Stimulated activated CD4-positive, alpha-beta T cell treated with anti-CD3 and anti-CD28 coated beads, TNF-alpha, amount 100 ng/mL, for 48 hours (primary cell): Measurements from ENCODE around the gene ZNF646.
"Not testable (repeated sequence)": the region's sequence is repeated elsewhere in the genome, so short reads cannot be mapped to it uniquely, and the experiment has no call there.

Experiments used
- DNase-seq, 3 donors: peaks; one replicate each; pipeline ENCODE4 v3.0.0-alpha.2; 2020; ENCODE audit warnings: low read depth in 3 of 3

The ZNF646 gene

DNA sequence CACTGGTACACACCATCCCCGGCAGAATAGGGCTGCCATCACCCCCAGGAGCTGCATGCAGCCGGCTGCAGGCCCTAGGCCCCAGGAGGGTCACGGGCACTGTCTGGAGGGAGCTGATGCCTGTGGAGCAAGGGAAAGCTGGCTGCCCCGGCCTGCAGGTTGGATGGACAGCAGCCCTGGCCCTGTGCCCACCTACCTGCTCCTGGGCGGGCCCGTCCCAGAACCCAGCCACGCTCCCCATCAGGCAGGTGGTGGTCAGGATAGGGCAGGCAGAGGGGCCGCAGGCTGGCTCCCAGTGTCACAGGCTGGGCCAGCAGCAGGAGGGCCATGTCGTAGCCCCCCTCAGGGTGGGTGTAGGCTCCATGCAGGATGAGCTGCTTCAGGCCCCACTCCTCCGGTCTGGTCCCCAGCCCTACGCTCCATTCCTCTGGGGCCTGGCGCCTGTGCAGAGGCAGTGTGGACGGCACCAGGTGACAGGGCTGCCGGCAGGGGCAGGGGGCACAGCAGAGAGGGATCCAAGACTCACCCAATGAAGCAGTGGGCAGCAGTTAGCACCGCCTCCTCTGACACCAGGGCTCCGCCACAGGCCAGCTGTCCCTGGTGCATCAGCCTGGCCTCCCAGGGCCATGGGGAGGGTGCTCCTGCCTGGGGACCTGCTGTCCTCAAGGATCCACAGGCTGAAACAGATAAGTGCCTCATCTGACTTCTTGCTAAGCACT lies 10.5 kb downstream of the ZNF646 start:
- no peak for DNase-seq

DNA sequence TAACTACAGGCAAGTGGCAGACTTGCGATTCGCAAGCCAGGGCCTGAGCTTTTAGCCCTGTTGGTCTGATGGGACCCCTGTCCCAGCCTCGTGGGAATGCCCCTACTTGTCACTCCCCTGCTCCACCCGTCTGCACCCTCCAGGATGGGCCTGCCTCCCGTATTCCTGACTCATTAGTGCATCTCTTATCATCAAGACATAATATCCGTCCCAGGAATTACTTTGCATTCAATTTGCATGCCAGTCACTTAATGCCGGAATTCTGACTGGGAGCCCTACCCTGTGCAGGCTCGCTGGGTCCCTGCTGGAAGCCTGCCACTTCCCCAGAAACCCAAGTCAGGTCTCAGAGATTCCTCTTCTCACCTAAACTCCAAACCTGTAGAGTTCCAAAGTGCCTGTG lies 11.2 kb downstream of the ZNF646 start:
- DNase-seq = no peak

DNA sequence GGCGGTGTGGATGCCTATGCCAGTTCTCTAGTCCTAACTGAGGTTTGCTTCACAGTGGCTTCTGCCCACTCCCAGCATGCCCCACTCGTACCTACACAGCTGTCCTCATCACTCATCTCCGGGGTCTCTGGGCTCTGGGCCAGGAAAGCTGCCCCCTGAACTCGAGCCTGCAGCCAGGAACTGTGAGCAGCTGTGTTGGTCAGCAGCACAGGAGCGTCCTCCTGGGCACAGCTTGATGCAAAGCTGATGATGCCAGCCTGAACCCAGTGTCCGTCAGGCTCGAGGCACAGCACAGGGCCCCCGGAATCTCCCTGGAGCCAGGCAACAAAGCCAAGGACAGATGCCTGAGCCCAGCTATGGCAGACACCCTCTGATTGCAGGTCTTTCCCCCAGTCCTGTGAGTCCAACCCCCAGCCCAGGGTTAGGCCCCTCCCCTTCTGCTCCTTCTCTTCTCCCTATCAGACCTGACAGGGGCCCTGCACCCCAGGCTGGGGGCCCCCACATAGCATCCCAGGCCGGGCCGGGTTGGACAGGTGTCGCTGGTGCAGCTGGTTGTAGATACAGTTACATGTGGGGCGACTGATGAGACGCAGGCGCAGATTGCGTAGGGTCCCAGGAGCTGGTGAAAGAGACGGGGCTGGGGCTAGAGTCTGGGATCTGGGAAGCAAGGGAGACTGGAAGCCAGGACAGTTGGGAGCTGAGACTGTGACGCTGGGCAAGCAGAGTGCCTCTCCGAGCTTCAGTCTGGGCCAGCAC lies 11.8 kb downstream of the ZNF646 start:
- no peak for DNase-seq

DNA sequence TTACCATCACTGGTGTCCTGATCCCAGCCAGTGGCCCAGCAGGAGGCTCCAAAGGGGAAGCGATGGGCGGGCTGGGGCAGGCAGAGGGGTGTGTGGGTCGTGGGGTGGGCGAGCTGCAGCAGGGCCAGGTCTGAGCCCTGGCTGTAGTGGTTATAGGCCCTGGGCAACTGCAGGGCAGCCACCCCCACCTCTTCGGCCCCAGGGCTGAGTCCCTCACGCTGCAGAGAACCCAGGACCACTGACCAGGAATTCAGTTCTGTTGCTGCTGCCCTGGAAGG lies 12.3 kb downstream of the ZNF646 start:
- DNase-seq = no peak

DNA sequence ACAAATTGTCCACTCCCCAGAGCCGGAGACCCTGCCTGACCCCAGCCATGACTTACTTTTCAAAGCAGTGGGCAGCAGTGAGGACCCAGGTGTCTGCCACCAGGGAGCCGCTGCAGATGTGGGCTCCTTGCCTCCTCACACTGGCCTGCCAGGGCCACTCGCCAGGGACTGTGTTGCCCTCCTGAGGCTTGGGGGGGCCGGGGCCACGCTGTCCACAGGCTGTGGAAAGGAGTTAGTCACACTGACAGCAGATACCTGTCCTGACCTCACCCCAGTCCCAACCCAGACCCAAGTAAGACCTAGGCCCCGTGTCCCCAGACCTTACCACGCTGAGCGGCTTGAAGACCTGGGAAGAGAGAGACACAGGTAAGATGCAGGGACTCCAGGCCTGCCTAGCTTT lies 13.3 kb downstream of the ZNF646 start:
- DNase-seq = no peak

DNA sequence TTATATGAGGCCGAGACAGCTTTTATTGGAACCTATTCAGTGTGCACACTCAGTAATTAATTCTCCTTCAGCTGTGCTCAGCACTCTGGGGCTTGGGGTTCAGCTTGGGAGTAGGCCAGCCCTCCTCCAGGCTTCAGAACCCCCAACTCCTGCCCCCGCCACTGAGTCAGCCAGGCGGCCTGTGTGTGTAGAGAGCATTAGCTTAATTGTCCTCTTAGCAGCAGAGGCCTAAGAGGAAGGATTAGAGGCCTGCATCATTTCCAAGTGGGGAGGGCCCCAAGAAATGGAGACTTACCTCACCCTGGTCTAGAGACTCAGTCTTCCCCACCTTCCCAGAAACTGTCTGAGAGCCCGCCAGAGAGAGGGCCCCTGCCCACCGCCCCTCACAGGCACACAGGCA lies 13.7 kb downstream of the ZNF646 start:
- DNase-seq = no peak

DNA sequence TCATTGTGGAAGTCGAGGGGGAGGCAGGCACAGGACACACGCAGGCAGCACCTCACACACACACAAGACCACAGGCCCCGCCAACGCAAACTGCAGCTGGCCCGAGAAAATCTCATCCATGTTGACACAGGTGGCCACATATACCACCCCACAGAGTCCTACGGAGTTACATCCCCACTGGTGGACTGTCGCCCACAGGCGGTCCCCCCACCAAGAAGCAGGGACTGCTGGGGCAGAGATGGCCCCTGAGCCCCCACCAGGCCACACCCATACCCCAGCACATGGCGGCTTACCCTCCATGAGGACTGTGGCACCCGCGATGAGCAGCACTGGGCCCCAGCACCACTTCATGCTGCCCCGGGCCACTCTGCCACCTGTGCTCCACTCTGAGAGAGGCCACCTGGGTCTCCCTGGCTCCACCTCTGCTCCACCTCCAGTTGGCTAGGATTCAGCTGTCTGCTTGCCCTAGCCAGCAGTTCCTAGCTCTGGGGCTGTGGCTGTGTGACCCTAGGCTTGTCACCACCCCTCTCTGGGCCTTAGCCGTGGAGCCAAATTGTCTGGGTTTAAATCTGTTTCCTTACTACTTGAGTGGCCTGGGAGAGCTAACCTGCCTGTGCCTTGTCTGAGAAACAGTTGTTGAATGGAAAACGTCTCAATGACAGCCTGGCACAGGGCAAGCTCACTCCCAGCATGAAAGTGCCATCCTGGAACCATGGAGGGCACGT lies 14.4 kb downstream of the ZNF646 start, which contains the start of gene PRSS53:
Gene PRSS53, minus strand, starts transcription at position 485 of the 725 bp plus-strand sequence. Its CDS starts 134 bp downstream, at position 351.
- no peak for DNase-seq

DNA sequence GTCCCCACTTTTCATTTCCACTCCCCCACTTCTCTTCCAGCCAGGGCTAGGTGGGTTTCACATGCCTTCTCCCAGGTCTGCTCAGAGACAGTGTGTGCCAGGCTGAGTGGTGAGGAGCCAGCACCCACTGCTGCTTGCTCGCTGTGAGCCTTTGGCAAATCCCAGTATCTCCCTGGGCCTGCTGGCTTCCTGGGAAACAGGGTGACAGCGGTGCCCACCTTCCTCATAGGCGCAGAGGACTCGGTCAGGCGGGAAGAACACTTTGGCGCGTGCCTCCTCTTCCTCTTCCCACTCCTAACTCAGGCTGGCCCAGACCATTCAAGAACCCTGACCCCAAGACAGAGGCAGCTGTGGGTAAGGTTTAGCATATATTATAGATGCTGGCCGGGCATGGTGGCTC lies 15.0 kb downstream of the ZNF646 start:
- DNase-seq = no peak

DNA sequence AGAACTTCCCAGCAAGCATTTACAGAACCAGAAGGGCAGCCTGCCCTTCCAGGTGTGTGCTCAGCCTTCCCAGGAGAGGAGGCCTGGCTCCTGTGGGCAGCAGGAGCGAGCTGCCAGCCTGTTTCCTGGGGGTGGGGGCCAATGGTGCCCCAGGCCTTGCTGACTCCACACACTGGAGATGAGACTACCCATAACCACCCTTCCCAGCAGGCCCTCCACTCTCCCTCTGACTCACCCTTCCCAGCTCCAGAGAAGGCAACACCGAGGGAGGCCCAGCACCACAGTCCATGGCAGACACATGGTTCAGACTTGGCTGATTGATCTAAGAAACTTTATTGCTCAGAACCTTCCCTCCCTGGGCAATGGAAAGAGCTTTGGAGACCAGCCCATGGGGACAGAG lies 16.3 kb downstream of the ZNF646 start:
- no peak for DNase-seq

DNA sequence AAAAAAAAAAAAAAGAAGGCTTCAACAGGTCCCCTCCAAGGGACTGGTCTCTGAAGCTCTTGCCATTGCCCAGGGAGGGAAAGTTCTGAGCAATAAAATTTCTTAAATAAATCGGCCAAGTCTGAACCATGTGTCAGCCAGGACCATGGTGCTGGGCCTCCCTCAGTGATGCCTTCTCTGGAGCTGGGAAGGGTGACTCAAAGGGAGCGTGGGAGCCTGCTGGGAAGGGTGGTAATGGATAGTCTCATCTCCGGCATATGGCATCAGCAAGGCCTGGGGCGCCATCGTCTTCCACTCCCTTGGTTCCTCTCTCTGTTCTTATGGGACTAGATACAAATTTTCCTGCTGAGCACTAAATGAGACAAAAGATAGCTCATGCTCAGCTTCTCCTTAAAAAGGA lies 18.1 kb downstream of the ZNF646 start:
- DNase-seq = no peak

DNA sequence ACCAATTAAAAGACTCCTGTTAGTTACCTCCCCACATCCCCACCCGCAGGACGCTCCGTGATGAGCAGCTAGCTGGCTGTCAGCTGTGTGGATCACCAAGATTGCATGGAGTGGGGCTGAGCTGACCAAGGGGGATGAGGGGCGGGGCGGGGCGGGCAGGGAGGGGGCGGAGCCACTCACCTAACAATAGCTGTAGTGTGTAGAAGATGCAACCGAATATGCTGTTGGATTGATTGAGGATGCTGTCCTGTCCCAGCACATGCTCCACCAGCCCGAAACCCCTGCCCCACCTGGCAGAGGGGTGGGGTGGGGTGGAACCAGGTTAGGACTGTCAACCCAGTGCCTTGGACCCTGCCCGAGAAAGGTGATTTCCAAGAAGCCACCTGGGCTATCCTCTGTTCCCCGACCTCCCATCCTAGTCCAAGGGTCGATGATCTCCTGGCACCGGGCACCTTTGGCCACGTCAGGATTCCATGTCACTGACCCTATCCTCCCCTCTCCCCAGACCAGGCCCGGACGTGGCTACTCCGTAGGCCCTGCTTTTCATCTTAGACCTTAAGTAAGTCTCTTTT lies 19.0 kb downstream of the ZNF646 start:
- no peak for DNase-seq

DNA sequence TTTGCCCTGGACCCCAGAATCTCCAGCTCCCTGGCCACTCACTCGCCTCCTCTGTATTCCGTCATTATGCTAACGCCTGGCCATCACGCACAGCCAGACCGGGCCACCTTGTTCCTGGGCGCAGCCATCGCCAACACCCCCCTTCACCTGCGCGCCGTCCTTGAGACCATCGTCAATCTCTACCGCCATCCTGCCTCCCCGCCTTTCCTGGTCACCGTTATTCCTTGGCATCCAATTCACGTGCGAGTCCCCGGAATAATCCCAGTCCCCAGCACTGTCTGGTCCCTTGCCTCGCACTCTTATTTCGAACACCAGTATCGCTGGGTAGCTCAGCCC lies 19.8 kb downstream of the ZNF646 start:
- DNase-seq = no peak

DNA sequence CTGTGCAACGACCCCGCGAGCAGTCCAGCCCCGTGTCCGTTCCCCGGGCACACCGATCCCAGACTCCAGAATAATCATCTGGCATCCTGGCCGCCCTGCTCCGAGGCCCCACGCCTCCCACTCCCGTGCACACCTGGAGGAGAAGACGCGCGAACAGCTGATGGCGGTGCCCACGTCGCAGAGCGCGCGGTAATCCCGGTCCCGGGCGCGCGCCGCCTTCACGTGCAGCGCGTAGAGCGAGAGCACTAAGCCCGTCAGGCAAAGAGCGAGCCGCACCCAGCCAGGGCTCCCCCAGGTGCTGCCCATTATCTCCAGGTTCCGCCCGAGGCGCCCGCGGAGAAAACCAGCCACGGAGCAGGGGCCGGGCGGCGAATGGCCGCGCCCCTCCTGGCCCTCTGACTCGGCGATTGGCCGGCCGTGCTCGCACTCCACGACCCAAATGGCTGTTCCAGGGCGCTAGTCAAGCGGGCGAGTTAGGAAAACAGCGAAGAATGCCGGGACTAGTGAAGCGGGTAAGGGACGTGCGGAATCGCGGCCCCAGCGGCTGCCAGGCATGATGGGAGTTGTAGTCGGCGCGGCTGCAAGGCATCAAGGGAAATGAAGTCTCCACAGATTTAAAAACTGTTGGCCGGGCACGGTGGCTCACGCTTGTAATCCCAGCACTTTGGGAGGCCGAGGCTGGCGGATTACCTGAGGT lies 20.4 kb downstream of the ZNF646 start, which contains the start of gene VKORC1:
Gene VKORC1, minus strand, starts transcription at position 374 of the 697 bp plus-strand sequence. Its CDS starts 68 bp downstream, at position 306.
- peak; percentile 84 to 90 (median 85) for DNase-seq

DNA sequence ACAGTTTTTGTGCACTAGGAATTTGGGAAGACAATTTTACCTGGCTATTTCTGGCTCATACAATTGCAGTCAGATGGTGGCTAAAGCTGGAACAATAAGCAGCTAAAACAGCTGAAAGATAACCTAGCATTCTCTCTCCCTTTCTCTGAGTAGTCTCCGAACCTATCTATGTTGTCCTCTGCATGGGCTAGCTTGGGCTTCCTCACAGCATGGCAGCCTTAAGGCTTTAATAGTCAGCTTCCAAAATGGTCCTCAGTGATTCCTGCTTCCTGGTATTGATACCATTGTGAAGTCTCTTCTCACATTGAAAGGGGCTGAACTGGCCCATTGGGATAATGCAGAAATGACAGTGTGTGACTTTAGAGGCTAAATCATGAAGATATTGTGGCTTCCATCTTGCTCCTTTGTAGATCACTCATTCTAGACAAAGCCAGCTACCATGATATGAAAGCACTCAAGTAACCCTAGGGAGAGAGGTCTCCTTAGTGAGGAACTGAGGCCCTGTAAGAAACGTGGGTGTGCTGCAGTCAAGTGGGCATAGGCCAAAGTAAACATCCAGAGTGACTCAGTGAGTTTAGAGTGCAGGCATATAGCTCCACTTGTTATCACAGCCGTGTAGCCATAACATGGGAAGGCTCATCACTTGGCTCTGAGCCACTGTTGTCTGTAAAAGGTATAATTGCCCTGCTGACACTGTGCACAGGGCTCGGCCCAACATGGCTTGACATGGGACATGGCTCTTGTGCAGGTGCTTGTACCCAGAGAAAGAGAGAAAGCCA lies 25.8 kb downstream of the ZNF646 start:
- DNase-seq = no peak

DNA sequence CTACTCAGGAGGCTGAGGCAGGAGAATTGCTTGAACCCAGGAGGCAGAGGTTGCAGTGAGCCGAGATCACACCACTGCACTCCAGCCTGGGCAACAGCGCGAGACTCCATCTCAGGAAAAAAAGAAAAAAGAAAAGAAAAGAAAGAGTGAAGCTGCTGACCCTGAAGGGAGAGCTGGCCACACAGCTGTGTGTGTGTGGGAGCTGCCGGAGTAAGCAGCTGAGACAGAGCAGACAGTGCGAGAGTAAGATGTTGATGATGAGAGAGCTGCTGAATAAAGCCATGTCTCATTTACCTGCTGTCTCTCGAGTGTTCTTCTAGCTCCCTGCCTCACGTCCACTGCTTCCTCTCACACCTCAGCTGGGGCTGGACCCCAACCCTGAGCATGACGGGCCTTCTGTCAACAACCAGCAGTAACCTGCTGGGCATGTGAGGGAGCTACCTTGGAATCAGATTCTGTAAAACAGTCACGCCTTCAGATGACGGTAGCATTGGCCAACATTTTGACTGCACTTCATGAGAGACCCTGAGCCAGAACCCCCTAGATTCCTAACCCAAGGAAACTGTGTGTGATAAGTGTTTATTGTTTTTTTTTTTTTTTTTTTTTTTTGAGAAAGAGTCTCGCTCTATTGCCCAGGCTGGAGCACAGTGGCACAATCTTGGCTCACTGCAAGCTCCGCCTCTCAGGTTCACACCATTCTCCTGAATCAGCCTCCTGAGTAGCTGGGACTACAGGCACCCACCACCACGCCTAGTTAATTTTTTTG lies 26.8 kb downstream of the ZNF646 start:
- not testable (repeated sequence) for DNase-seq

DNA sequence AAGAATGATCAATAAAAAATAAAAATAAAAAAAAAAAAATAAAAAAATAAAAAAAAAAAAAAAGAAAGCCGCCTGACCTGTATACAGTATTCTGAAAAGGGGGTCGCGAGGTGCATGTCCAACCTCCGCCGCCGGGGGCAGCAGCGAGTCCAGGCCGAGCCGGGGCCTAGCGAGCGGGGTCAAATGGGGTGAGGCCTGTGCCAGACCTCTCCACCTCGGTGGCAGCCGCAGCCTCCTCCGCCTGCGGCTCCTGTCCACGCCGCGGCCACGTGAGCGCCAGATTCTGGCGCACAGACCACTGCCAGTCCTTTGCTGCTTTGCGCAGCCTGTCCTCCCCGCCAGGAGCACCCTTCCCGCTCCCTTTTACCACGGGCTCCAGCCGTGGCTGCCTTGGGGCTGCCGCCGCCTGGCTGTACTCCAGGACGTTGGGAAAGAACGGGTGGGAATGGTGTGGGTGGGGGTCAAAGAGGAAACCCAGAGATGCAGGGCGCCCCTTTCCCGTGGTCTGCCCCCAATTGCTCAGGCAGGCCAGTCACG lies 31.5 kb downstream of the ZNF646 start:
- DNase-seq = peak; percentile 71 to 79 (median 78)

DNA sequence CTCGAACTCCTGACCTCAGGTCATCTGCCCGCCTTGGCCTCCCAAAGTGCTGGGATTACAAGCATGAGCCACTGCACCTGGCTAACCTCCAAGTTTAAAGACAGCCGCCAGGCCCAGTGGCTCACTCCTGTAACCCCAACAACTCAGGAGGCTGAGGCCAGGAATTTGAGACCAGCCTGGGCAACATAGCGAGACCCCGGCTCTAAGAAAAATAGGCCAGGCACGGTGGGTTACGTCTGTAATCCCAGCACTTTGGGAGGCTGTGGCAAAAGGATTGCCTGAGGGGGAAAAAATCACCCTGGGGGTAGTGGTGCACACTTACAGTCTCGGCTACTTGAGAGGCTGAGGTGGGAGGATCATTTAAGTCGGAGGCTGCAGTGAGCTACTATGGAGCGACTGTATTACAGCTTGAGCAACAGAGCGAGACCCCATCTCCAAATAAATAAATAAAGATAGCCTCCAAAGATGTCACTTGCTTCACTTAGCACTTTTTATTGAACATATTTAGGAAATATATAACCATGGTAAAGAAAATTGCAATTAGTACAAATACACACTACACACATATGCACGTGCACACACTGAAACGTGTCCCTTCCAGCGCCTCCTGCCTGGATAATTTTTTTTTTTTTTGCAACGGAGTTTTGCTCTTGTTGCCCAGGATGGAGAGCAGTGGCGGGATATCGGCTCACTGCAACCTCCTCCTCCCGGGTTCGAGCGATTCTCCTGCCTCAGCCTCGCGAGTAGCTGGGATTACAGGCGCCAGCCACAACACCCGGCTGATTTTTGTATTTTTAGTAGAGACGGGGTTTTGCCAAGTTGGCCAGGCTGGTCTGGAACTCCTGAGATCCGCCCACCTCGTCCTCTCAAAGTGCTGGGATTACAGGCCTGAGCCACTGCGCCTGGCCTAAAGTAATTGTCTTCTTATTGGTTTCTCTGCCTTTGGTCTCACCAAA lies 32.6 kb downstream of the ZNF646 start:
- DNase-seq = no peak

DNA sequence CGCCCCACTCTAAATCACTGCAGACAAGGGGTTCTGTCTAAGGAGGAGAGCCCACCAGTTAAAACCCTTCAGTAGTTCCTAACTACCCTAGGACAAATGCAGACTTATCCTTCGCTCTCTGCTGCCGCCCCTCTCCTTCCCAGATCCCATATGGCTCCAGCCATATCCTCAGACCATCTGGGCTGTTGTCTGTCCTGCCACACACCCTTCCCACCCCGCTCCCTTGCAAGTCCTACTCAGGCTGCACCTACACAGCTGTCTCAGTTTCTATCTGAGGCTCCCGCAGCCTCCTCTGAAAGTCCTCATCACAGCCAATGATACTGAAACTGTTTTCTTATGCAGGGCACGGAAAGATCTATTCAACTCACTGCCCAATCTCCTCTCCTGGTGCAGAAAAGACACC lies 33.2 kb downstream of the ZNF646 start:
- DNase-seq = peak in 2 of 3 donors; percentile 34 to 51
